HG02852 (cell line): Measurements from ENCODE around the gene TTC36.
"Not testable (repeated sequence)": the region's sequence is repeated elsewhere in the genome, so short reads cannot be mapped to it uniquely, and the experiment has no call there.

Experiments used
- ATAC-seq: cut with Tn5 transposase; IDR thresholded peaks from one replicate; pipeline ENCODE4 v1.9.1; 2021; ENCODE audit warnings: mild to moderate bottlenecking, moderate library complexity; ENCODE audit not compliant: unreplicated experiment

TTC36 gene, protein sequence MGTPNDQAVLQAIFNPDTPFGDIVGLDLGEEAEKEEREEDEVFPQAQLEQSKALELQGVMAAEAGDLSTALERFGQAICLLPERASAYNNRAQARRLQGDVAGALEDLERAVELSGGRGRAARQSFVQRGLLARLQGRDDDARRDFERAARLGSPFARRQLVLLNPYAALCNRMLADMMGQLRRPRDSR

GRCh38 chr11:118527109-118527508 is at the start of gene TTC36:
TSS of gene TTC36 (plus strand) at chr11:118527474. CDS start at chr11:118527495, 21 bp downstream.
- no peak for ATAC-seq

- not testable (repeated sequence) for ATAC-seq
These were observed 46.0 kb upstream of the TTC36 start for GRCh38 chr11:118481238-118481637.

GRCh38 chr11:118484405-118484804 is 42.9 kb upstream of the TTC36 start:
- ATAC-seq: no peak

DNA sequence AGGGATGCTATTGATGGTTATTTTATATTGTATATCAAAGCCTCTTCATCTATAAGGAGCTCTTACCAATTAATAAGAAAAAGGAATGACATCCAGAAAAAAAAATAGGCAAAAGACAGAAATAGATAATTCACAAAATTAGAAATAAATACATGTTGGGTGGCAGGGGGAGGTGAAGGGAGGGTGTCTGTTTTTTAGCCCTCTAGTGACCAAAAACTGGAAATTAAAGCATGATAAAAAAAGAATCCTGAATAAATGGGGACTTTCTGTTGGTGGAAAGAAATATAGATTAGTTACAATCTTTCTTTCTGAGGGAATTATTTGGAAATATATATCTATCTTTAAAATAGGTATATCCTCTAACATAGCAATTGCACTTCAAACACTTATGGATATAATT is 42.0 kb upstream of the TTC36 start:
- ATAC-seq: no peak

DNA sequence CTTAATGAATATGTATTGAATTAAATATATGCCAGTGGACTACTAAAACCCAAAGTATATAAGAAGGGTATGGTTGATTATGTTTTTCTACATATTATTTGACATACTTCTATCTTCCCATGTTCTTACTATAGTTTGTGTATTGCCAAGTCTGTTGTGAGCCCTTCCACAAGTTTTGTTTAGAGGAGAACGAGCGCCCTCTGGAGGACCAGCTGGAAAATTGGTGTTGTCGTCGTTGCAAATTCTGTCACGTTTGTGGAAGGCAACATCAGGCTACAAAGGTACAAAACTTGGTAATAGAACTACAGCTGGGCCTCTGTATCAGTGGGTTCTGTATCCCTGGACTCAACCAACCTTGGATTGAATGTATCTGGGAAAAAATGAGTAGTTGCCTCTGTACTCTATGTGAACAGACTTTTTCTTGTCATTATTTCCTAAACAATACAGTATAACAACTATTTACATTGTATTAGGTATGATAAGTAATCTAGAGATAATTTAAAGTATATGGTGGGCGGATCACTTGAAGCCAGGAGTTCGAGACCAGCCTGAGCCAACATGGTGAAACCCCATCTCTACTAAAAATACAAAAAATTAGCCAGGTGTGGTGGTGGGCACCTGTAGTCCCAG is 38.7 kb upstream of the TTC36 start:
- ATAC-seq: no peak

DNA sequence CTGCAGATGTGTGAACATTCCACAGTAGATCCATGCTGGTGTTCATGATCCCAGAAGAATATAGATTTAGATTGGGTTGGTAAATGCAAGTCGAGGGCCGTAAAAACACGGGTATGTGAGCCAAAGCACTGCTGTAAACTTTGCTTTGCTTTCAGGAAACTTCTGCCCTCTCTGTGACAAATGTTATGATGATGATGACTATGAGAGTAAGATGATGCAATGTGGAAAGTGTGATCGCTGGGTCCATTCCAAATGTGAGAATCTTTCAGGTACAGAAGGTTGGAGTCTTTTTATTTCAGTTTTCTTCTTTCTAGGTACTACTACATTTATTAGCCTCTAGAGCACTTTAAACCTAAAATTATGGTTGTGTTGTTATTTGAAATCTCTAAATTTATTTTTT is 36.2 kb upstream of the TTC36 start:
- no peak for ATAC-seq

DNA sequence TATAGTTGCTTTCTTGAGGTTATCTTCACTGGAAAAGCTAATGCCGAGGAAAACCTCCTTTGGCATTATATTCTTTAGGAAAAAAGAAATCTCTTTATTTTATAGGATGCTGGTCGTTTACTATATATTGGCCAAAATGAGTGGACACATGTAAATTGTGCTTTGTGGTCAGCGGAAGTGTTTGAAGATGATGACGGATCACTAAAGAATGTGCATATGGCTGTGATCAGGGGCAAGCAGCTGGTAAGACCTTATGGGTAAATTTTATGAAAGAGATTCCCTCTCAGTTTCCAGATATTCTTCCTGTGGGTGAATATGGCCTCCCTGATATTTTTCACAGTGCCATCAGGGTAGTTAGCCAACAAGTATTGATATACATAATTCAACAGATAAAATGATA is 29.4 kb upstream of the TTC36 start:
- no peak for ATAC-seq

GRCh38 chr11:118503216-118503615 is 24.1 kb upstream of the TTC36 start:
- ATAC-seq: no peak

DNA sequence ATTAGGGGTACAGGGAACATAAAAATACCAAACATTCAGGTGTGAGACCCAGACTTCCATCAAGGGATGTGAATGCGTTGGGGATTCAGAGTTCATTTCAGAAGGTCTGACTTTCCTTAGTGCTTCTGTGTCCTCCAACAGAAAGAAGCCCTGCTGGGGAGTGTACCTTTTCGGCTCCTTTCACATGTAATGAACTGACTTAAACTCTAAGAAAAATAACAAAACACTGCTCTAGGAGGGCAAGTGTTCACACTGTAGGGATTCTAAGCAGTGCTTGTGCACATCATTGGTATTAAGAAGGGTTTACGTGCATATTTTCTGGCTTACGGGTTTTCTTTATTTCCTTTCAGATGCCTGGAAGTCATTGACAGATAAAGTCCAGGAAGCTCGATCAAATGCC is 15.7 kb upstream of the TTC36 start:
- ATAC-seq: no peak

DNA sequence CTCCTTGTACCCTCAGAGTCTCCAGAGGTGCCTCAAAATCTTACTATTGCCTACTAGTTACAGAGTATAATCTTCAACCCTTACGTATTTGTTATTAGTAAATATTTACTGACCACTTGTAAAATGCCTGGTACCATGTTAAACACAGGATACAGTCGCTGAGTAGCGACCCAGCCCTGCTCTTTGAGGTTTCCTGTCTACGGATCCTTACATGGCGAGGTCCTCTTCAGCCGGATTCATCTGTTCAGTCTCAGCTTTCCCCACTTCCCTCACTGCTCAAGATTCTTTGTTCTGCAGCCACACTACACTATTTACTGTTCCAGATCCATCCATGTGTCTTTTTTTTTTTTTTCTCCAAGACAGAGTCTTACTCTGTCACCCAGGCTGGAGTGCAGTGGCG is 13.2 kb upstream of the TTC36 start:
- no peak for ATAC-seq

DNA sequence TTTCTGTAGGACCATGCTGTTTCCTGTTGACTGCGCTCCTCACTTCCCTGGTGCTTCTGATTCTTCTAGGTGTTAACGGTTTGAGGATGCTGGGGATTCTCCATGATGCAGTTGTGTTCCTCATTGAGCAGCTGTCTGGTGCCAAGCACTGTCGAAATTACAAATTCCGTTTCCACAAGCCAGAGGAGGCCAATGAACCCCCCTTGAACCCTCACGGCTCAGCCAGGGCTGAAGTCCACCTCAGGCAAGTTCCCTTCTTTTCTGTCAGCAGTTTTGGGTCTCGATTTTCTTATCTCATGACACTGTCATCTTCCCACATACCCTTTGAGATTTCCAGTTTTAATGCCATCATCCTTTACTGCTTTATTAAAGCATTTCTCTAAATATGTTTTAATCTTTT is 7.7 kb upstream of the TTC36 start:
- ATAC-seq: no peak

GRCh38 chr11:118521892-118522311 is 5.4 kb upstream of the TTC36 start:
- ATAC-seq: no peak

- ATAC-seq: no peak
These were observed 4.7 kb upstream of the TTC36 start for GRCh38 chr11:118522571-118523072.

GRCh38 chr11:118524356-118524755 is 2.9 kb upstream of the TTC36 start:
- ATAC-seq: no peak

GRCh38 chr11:118524757-118525470 is 2.4 kb upstream of the TTC36 start:
- ATAC-seq: no peak

GRCh38 chr11:118526688-118527087 is 586 bp upstream of the TTC36 start:
- ATAC-seq: no peak

DNA sequence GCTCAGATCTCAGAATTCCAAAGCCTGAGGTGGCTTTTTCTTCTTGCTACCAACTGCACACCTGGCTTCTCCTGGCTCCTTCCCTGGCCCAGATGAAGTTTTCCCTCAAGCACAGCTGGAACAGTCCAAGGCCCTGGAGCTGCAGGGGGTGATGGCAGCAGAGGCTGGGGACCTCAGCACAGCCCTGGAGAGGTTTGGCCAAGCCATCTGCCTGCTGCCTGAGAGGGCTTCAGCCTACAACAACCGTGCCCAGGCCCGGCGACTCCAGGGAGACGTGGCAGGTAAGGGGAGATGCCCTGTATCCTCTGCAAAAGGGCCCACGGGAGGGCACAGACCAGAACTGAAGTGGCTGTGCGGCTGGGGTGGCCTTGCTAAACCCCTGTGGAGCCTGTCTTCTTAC is 1.2 kb downstream of the TTC36 start:
- no peak for ATAC-seq

DNA sequence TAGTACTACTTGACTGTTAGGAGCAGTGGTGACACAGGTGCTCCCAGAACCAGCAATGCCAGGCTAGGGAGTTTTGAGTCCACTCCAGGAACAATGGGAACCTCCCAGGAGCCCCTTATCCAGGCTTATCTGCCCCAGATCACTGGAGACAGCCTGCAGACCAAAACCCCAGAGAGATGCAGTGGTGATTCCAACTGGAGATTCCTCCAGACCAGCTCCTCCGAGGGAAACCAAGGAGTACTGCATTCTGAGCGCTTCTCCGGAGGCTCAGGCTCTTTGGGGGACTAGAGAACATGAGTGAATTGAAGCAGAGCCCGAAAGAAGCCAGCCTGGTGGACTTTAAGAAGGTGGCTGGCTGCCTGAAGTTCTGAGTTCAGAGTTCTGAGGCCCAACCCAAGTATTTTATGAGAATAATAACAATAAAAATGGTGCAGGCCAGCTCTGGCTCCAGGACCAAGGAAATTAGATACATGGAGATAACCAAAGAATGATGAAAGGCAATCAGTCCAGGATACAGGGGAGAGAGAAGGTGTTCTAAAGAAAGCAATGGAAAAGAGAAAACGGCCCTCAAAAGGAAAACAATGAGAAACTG is 2.4 kb downstream of the TTC36 start:
- ATAC-seq: no peak

GRCh38 chr11:118530180-118530682 is 3.0 kb downstream of the TTC36 start:
- peak; percentile 18 for ATAC-seq

DNA sequence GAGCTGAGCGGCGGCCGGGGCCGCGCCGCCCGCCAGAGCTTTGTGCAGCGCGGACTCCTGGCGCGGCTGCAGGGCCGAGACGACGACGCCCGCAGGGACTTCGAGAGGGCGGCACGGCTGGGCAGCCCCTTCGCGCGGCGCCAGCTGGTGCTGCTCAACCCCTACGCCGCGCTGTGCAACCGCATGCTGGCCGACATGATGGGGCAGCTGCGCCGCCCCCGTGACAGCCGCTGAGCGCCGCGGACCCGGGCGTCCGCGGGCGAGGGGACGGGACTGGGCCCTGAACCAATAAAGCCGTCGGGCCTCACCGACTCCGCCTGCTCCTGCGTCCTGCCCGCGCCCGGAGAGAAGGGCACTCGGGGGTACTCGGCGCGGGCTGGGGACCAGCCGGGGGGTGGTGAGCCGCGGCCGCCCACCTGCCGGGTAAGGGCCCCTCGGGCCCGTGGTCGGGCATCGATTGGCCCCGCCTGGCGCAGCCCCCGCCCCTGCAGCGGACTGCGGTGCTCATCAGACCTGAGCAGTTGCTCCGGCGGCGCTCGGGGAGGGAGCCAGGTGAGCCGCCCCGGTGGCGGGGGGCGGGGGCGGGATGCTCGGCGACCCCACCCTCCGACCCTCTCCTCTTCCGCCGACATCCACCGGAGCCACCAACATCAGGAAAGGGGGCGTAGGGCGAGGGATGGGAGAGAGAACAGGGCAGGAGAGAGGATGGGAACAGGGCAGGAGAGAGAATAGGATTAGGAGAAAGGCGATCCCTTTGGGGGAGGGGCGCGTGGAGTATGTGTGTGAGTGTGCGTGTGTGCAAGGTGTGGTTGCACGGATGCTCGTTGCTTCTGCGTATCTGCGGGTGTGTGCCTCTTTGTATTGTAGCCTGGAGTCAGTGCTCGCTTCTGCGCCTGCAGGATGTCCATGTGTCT is 3.7 kb downstream of the TTC36 start, which contains the start of gene TMEM25:
TSS of gene TMEM25 (plus strand) at position 510 of the 914 bp plus-strand sequence. CDS start 610 bp downstream, outside the sequence.
- peak; percentile 75 for ATAC-seq
